ENCODE results near the gene LZTS2. TPM values are rescaled to one million over a fixed set of nuclear protein-coding genes. Genes with fewer than 3 reads are reported as not detected.
A peak's percentile ranks its signal among the peaks of the same experiment; 100 is the strongest.

LZTS2 gene
- total and polyA plus RNA-seq, 2 experiments from 2014 or later: 27.6 to 88.3 TPM

DNA sequence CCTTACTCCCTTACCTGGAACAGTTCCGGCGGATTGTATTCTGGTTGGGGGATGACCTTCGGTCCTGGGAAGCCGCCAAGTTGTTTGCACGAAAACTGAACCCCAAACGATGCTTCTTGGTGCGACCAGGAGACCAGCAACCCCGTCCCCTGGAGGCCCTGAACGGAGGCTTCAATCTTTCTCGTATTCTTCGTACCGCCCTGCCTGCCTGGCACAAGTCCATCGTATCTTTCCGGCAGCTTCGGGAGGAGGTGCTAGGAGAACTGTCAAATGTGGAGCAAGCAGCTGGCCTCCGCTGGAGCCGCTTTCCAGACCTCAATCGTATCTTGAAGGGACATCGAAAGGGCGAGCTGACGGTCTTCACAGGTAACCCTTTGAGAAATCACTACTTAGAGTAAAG is 10.5 kb upstream of the LZTS2 start:
- Histone ChIP-seq H4K20me1 (replicated peaks; ENCODE audit: insufficient read depth) (peaks cover 28% of the 10 kb centered on the region), H3K36me3 (ENCODE audit: insufficient read depth) (peaks cover 29% of the 10 kb centered on the region), H2AFZ (no peak overlapping the region), H3K79me2 (replicated peaks; ENCODE audit: insufficient read depth) (peaks cover 48% of the 10 kb centered on the region), H3K4me3 (peak overlapping the region; percentile 100; the same call in 1 of the 2 replicates), H3K4me1 (ENCODE audit: insufficient read depth) (no peaks in the 10 kb centered on the region), H3K27me3 (ENCODE audit: insufficient read depth) (no peaks in the 10 kb centered on the region), H3F3A (replicated peaks; ENCODE audit: low read depth) (peaks cover 22% of the 10 kb centered on the region), H3K27ac (ENCODE audit: low read depth) (no peak overlapping the region), H3K4me2 (peak overlapping the region; percentile 96; the same call in 1 of the 2 replicates), H3K9me2 (ENCODE audit: insufficient read depth) (no peaks in the 10 kb centered on the region)
- TF ChIP-seq EZH2 (IDR thresholded peaks at IDR 0.05; ENCODE audit: low read depth, unreplicated experiment): no peak
- TF ChIP-seq, protein P1, sequence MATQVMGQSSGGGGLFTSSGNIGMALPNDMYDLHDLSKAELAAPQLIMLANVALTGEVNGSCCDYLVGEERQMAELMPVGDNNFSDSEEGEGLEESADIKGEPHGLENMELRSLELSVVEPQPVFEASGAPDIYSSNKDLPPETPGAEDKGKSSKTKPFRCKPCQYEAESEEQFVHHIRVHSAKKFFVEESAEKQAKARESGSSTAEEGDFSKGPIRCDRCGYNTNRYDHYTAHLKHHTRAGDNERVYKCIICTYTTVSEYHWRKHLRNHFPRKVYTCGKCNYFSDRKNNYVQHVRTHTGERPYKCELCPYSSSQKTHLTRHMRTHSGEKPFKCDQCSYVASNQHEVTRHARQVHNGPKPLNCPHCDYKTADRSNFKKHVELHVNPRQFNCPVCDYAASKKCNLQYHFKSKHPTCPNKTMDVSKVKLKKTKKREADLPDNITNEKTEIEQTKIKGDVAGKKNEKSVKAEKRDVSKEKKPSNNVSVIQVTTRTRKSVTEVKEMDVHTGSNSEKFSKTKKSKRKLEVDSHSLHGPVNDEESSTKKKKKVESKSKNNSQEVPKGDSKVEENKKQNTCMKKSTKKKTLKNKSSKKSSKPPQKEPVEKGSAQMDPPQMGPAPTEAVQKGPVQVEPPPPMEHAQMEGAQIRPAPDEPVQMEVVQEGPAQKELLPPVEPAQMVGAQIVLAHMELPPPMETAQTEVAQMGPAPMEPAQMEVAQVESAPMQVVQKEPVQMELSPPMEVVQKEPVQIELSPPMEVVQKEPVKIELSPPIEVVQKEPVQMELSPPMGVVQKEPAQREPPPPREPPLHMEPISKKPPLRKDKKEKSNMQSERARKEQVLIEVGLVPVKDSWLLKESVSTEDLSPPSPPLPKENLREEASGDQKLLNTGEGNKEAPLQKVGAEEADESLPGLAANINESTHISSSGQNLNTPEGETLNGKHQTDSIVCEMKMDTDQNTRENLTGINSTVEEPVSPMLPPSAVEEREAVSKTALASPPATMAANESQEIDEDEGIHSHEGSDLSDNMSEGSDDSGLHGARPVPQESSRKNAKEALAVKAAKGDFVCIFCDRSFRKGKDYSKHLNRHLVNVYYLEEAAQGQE (IDR thresholded peaks at IDR 0.05; ENCODE audit: unreplicated experiment): no peak
- TF ChIP-seq EZH2phosphoT487 (IDR thresholded peaks at IDR 0.05; ENCODE audit: unreplicated experiment): no peak
- TF ChIP-seq ZNF331 (CRISPR knock-in tag; IDR thresholded peaks at IDR 0.05; ENCODE audit: low read depth): no peak
- no peak for TF ChIP-seq ZNF114 (CRISPR knock-in tag; IDR thresholded peaks at IDR 0.05)
- peaks cover 15% of the 10 kb centered on the region for H3K4me1 Mint-ChIP-seq
- H3K36me3 Mint-ChIP-seq (ENCODE audit: low read depth): peaks cover 53% of the 10 kb centered on the region
- peak overlapping the region; percentile 97 for H3K4me3 Mint-ChIP-seq
- peaks cover 2% of the 10 kb centered on the region; the same call in 1 of the 3 replicates for H3K9me3 Mint-ChIP-seq
- DNase-seq (ENCODE audit: low spot score): no peak
- no peak overlapping the region for H3K27ac Mint-ChIP-seq
- peaks cover 14% of the 10 kb centered on the region for H3K27me3 Mint-ChIP-seq (ENCODE audit: insufficient read depth, low read depth, poor library complexity)
- ATAC-seq: no peak

DNA sequence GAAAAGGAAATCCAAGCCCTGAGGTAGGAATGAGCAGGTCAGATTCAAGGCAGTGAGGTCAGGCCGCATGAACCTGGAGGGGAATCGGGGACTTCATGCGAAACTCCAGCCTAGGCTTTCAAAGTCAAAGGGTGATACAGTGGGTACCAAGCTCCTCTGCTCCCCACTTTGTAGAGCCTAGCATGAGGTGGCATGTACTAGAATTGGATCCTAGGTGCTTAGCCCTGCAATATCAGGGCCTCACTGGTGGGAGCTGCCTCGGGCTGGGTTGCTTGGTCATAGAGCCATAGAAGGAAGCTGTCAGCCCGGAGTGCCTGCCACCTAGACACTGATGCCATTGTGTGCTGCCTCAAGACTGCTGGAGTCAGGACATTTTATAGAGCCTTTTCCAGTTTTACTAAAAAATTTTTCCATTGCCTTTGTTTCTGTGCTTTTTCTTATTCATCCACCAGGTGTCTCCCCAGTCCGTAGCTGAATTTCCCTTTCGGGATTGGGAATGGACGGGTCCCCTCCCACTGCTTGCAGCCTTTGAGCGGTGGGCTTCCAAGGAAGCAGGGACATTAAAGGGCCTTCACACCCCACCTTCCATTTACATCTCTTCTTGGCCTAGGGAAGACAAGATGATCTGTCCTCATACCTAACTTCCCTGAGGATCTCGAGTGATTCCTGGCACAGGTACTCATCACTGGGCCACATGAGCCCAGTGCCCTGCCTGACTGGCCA is 5.5 kb upstream of the LZTS2 start:
- Histone ChIP-seq H3K36me3 (ENCODE audit: insufficient read depth) (peaks cover 33% of the 10 kb centered on the region), H3K9me2 (ENCODE audit: insufficient read depth) (no peaks in the 10 kb centered on the region), H3K27ac (ENCODE audit: low read depth) (0 out of 2 replicates have a peak overlapping the region, but pooled peaks have one; percentile 43), H3F3A (replicated peaks; ENCODE audit: low read depth) (peaks cover 36% of the 10 kb centered on the region), H3K4me2 (no peak overlapping the region), H4K20me1 (replicated peaks; ENCODE audit: insufficient read depth) (peaks cover 17% of the 10 kb centered on the region), H3K4me1 (ENCODE audit: insufficient read depth) (peaks cover 24% of the 10 kb centered on the region), H3K4me3 (no peak overlapping the region), H2AFZ (no peak overlapping the region), H3K27me3 (ENCODE audit: insufficient read depth) (no peaks in the 10 kb centered on the region), H3K79me2 (replicated peaks; ENCODE audit: insufficient read depth) (peaks cover 18% of the 10 kb centered on the region)
- Mint-ChIP-seq H3K36me3 (ENCODE audit: low read depth) (peaks cover 48% of the 10 kb centered on the region), H3K27me3 (ENCODE audit: insufficient read depth, low read depth, poor library complexity) (peaks cover 19% of the 10 kb centered on the region), H3K4me3 (no peak overlapping the region), H3K27ac (0 out of 2 replicates have a peak overlapping the region, but pooled peaks have one; percentile 8), H3K4me1 (peaks cover 32% of the 10 kb centered on the region), H3K9me3 (no peaks in the 10 kb centered on the region)
- TF ChIP-seq JUNB (IDR thresholded peaks at IDR 0.05; ENCODE audit: unreplicated experiment): no peak
- TF ChIP-seq, protein P2, sequence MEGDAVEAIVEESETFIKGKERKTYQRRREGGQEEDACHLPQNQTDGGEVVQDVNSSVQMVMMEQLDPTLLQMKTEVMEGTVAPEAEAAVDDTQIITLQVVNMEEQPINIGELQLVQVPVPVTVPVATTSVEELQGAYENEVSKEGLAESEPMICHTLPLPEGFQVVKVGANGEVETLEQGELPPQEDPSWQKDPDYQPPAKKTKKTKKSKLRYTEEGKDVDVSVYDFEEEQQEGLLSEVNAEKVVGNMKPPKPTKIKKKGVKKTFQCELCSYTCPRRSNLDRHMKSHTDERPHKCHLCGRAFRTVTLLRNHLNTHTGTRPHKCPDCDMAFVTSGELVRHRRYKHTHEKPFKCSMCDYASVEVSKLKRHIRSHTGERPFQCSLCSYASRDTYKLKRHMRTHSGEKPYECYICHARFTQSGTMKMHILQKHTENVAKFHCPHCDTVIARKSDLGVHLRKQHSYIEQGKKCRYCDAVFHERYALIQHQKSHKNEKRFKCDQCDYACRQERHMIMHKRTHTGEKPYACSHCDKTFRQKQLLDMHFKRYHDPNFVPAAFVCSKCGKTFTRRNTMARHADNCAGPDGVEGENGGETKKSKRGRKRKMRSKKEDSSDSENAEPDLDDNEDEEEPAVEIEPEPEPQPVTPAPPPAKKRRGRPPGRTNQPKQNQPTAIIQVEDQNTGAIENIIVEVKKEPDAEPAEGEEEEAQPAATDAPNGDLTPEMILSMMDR (conservative IDR thresholded peaks at IDR 0.05; ENCODE audit: low read depth in 2 of 2): peak; percentile 74 to 75
- DNase-seq (ENCODE audit: low spot score): peak; percentile 74
- ATAC-seq: no peak
